GM19463 (cell line): ENCODE results near the gene DYRK1B.
"Not testable (repeated sequence)": the region's sequence is repeated elsewhere in the genome, so short reads cannot be mapped to it uniquely, and the experiment has no call there.

Source experiments
- ATAC-seq: cut with Tn5 transposase; IDR thresholded peaks from one replicate; pipeline ENCODE4 v1.9.1; 2021; ENCODE audit warnings: mild to moderate bottlenecking, moderate library complexity; ENCODE audit not compliant: unreplicated experiment

The DYRK1B gene

DNA sequence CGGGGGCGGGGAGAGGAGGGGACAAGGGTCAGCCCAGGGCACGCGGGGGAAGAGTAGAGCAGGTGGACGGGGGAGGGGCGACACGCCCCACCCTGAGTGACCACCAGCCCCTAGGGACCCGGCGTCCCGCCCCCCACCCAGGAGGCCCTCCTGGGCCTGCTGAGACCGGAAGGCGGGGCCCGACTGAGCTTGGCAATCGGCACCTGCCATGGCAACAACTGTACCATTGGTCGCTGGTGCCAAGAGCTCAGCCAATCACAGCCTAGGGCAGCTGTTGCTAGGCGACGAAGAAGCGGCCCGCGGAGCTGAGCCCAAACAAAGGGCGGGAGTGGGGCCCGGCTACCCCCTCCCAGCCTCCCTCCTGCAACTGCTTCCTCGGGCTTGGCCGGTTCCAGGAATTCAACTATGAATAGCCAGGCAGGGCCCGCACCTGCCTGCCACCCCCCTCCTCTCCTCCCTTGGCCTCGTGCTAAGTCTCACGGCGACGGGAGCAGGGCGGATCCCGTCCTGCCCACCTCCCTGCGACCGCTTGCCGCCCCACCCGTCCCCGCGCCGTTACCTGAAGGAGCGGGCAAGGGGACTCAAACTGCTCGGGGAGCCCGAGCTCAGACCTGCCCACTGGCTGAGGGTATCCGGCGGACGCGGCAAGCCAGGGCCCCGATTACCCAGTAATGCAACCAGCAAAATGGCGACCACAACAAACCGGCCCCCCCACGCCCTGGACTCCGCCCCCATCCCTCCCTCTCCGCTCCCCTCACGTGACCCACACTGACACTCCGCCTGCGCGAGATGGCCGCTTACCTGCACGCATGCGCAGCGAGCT is at the start of gene DYRK1B:
Gene DYRK1B (minus strand): TSS at position 699 of the 823 bp plus-strand sequence. CDS start 2,295 bp downstream, outside the sequence.
- ATAC-seq: peak; percentile 91

- ATAC-seq: not testable (repeated sequence)
Measured at GRCh38 chr19:39882645-39883044, 48.7 kb upstream of the DYRK1B start.

- ATAC-seq: not testable (repeated sequence)
Measured at GRCh38 chr19:39881495-39882110, 47.6 kb upstream of the DYRK1B start.

- ATAC-seq: not testable (repeated sequence)
Measured at GRCh38 chr19:39880241-39880640, 46.3 kb upstream of the DYRK1B start.

DNA sequence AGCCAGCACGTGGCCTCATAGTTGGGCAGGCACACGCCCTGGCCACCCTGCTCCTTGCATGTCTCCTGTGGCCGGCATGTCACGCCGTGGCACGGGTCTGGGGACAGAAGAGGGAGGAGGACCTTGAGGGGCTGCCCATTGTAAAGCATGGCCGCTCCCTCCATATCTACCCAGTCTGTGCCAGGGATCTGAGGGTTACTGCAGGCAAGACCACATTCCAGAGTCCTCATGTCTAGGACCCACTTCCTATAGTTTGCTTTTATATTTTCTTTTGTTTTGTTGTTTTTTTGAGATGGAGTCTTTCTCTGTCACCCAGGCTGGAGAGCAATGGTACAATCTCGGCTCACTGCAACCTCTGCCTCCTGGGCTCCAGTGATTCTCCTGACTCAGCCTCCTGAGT is 45.8 kb upstream of the DYRK1B start:
- not testable (repeated sequence) for ATAC-seq

GRCh38 chr19:39878866-39879265 is 44.9 kb upstream of the DYRK1B start:
- not testable (repeated sequence) for ATAC-seq

DNA sequence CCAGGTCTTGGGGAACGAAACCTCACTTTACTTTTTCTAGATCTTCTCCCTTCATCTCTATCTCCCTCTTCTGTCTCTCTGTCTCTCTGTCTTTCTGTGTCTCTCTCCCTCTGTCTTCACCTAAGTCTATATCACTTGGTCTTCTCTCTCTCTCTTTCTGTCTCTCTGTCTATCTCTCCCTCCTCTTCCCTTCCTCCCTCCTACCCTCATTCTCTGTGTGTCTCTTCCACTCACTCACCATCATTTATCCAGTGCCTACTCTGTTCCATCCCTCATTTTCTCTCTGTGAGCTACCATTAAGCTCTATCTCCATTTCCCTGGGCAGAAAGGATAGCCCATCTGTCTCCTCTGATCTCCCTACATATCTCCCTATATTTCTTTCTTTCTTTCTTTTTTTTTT is 44.4 kb upstream of the DYRK1B start:
- ATAC-seq: no peak

DNA sequence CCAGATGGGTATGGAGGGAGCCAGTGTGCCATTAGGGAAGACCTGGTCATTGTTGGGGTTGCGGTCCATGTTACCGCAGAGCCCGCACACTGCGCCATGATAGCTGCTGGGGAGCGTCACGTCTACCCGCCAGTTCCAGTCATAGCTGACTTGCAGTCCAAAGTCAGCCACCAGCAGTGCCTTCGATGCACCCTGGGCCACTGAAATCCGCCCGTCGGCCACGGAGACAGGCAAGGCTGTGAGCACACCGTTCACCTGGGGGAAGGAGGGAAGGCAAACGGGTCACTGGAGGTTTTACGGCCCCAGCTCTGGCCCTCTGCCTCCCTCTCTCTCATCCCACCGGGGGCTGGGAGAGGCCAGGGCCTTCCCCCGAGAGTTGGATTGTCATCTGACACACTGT is 44.0 kb upstream of the DYRK1B start:
- ATAC-seq: not testable (repeated sequence)

- not testable (repeated sequence) for ATAC-seq
Measured at GRCh38 chr19:39877488-39877887, 43.5 kb upstream of the DYRK1B start.

DNA sequence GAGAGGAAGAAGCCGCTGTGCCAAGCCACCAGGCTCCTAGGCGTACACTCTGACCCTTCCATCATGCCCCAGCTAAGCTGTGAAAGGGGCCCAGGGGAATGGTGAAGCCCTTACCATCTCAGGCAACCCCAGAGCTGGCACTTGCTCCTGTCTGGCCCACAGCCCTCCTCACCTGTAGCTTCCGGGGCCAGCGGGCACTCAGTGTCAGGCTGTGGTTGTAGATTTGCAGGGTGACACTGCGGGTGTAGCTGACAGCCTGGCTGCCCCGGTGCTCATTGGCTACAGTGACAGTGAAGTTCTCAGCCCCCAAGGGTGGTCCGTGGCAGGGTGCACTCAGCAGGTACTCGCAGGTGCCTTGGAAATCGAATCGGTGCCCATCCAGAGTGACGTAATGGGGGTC is 42.5 kb upstream of the DYRK1B start:
- not testable (repeated sequence) for ATAC-seq

- not testable (repeated sequence) for ATAC-seq
Measured at GRCh38 chr19:39875401-39875864, 41.5 kb upstream of the DYRK1B start.

DNA sequence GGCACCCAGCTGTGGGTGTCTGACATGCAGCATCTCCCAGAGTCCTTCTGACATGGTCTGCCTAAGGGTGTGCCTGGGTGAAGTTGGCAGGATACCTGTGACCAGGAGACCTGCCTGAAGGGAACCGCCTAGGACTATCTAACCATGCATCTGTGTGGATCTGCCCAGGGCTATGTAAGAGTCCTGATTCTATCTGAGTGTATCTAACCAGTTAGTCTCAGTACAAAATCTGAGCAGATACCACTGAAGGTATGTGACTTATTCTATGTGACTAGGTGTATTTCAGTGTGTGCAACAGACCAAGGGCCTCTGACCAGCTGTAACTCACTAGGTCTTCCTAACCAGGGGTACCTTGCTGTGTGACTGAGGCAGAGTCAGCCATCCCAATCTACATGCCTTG is 40.4 kb upstream of the DYRK1B start:
- no peak for ATAC-seq

DNA sequence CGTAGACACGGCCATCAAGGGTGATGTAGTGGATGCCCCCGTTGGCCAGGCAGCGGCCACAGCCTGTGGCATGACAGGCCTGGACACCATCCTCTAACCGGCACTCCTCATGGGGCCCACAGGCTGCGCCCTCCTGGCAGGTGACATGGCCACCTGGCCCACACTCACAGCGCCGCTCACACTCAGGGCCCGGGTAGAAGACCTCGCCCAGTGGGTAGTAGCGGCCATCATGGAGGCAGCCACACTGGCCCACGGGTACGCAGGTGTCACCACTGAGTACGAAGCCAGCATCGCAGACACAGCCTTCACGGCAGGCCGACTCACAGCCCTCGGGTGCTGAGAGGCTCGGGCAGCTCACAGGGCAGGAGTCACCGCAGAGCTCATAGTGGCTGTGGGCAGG is 39.4 kb upstream of the DYRK1B start:
- no peak for ATAC-seq

GRCh38 chr19:39871886-39872866 is 38.2 kb upstream of the DYRK1B start:
- no peak for ATAC-seq

DNA sequence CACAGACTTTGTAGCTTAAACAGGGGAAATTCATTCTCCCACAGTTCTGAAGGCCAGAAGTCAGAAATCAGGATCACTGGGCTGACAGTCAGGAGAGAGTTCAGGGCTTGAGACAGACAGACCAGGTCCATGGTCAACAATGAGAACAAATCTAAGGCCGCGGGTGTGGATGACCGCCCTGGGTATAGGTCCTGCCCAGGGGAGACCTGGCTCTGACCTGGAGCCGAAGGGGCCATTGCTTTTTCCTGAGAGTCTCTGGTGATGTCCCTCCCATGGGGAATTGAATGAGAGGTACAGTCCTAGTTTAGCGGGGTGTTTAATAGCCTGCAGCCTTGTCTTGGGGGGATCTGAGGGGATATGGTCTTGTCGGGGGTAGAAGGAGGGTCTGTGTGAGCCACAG is 37.4 kb upstream of the DYRK1B start:
- no peak for ATAC-seq

- ATAC-seq: no peak
Measured at GRCh38 chr19:39870171-39870971, 36.4 kb upstream of the DYRK1B start.

DNA sequence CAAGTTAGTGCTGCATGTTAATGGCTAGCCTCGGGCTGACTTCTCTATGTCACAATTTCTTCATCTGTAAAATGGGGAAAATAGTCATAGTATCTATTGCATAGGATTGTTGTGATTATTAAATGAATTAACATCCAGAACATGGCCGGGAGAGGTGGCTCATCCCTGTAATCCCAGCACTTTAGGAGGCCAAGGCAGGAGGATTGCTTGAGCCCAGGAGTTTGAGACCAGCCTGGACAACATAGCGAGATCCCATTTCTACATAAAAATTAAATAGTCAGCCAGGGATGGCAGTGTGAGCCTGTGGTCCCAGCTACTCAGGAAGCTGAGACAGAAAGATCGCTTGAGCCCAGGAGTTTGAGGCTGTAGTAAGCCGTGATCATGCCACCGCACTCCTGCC is 34.0 kb upstream of the DYRK1B start:
- no peak for ATAC-seq

DNA sequence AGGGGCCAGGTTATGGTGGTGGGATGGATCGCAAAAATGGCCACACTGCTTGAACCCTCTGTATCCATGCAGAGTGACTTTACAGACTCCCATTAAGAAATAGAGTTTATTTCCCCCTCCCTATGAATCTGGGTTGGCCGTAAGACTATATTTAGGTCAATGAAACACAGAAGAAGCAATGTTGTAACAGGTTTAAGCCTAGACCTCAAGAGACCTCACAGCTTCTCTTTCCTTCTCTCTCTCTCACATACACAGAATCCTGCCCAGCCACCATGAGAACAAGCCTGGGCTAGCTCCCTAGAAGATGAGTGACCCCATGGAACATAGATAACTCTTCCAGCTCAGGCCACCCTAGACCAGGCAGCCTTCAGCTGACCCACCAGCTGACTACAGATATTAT is 33.2 kb upstream of the DYRK1B start:
- ATAC-seq: no peak

DNA sequence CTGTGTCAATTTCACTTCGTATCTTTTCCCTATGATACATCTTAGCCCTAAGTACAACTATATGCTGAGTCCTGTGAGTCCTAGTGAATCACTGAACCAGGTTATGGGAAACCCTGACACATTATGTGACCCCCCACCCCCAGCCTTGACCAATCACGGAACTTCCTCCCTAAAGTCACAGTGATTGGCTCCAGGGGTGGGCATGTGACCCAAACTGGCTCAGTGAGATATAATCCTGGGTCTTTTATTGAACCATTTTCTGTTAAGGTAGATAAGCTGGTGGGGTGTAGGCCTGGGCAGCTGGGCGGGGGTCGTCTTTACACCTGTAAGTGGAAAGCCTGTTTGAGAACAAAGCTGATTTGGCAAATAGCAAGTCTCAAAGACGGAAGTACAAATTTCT is 32.0 kb upstream of the DYRK1B start:
- ATAC-seq: no peak

GRCh38 chr19:39865186-39865585 is 31.2 kb upstream of the DYRK1B start:
- ATAC-seq: no peak
